GM13977 (cell line): Measurements from ENCODE around the gene MYL3.

Experiments used
- DNase-seq: peaks from one replicate; pipeline ENCODE4 v3.0.0; 2012; ENCODE audit warnings: low spot score
- CTCF ChIP-seq: IDR thresholded peaks from 2 replicates; pipeline ENCODE4 v1.5.1; 2012; ENCODE audit warnings: mild to moderate bottlenecking, control low read depth; ENCODE audit not compliant: insufficient read depth; ENCODE audit errors: extremely low read depth, missing control alignments
- in situ Hi-C: fragments of 300-500 bp; cut with MboI; formaldehyde crosslinking; loops from one replicate; pipeline ENCODE4 v1.12.0; 2022; ENCODE audit warnings: low sequenced_read_pairs, low pct_unique_long_range_greater_than_20kb, mixed read lengths, inconsistent platforms; ENCODE audit not compliant: unreplicated experiment

MYL3 gene

GRCh38 chr3:46875560-46875959 is 12.3 kb upstream of the MYL3 start:
- in situ Hi-C loops, result no loop called here
- TF ChIP-seq CTCF, result no peak
- DNase-seq, result no peak

DNA sequence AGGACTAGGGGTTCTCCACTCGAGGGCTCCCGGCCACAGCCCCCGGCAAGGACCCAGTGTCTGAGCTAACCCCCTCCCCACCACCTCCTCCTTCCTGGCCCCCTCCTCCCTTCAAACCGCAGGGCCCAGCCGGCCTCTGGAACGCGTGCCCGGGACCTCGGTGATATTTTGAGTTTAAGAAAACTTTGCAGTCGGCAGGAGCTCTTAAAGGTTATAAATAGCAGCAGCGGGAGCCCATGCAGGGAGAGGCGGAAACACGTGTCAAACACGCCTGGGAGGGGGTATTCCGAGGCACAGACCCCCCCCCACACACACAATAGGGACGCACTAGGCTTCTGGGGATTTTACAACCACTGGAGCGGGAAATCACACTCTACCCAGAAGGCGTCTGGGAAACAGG is 11.2 kb upstream of the MYL3 start:
- no peak for TF ChIP-seq CTCF
- no peak for DNase-seq
- in situ Hi-C loops, result no loop called here

GRCh38 chr3:46873521-46873920 is 10.3 kb upstream of the MYL3 start:
- in situ Hi-C loops, result no loop called here
- no peak for TF ChIP-seq CTCF
- no peak for DNase-seq

DNA sequence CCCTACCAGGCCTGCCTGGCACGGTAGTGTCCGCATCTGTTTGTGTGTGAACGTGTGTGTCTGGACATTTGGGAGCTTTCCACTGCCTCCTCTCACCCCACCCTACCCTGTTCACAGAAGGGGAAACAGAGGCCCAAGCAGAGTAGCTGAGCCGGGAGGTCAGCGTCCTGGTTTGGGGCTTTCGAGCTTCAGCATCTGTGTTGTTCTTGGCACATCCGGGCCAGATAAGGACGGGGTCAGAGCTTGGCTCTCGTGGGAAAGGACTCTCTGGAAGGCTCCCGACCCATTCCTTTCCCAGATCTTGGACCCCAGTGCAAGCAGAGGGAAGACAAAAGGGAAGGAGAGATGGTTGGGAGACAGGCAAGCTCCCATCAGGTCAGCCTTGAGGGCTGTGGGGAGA is 8.0 kb upstream of the MYL3 start:
- no peak for DNase-seq
- in situ Hi-C loops, result no loop called here
- no peak for TF ChIP-seq CTCF

GRCh38 chr3:46870651-46871050 is 7.4 kb upstream of the MYL3 start:
- DNase-seq, result no peak
- TF ChIP-seq CTCF, result no peak
- in situ Hi-C loops, result no loop called here

DNA sequence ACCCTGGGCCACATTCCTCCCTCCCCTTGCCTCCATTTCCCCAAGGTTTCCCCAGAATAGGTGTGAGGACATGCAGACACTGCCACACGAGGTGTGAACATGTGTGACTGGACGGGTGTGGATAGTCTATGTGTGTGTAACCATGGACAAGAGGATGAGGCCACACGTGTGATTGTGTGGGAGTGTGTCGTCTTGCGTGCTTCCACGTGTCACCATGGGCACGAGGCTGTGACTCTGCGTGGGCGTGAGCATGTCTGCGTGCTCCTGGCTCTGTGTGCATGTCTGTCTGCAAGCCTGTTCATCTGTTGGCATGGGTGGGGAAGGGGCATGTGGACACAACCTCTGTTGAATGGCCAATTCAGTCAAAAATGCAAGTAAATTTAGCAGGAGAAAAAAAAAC is 6.2 kb upstream of the MYL3 start:
- in situ Hi-C loops, result no loop called here
- TF ChIP-seq CTCF, result no peak
- DNase-seq, result no peak

GRCh38 chr3:46868948-46869347 is 5.7 kb upstream of the MYL3 start:
- TF ChIP-seq CTCF, result no peak
- no peak for DNase-seq
- in situ Hi-C loops, result no loop called here
